SHP77 treated with DMSO at 0.1 percent for 48 hours (cell line): ENCODE results near the gene PPP1R14B.

Experiments
- DNase-seq: peaks from one replicate; lab custom pipeline; 2025; lab: John Stamatoyannopoulos, UW

PPP1R14B gene

GRCh38 chr11:64245797-64246620 lies 734 bp downstream of the PPP1R14B start:
- DNase-seq = no peak

- DNase-seq = no peak
These were observed 1.3 kb downstream of the PPP1R14B start for GRCh38 chr11:64245401-64245796.

GRCh38 chr11:64244966-64245365 lies 1.8 kb downstream of the PPP1R14B start:
- DNase-seq = no peak

GRCh38 chr11:64244107-64244506 lies 2.6 kb downstream of the PPP1R14B start:
- no peak for DNase-seq

- no peak for DNase-seq
These were observed 3.4 kb downstream of the PPP1R14B start for GRCh38 chr11:64243236-64243854.

- no peak for DNase-seq
These were observed 5.0 kb downstream of the PPP1R14B start for GRCh38 chr11:64241491-64242374.

GRCh38 chr11:64241241-64241490 lies 5.6 kb downstream of the PPP1R14B start:
- peak; percentile 85 for DNase-seq

GRCh38 chr11:64240435-64241240 lies 6.1 kb downstream of the PPP1R14B start, which contains the start of gene FKBP2:
Gene FKBP2 (plus strand): TSS chr11:64241095. CDS start chr11:64242388, 1,293 bp downstream.
- peak; percentile 84 for DNase-seq

GRCh38 chr11:64239662-64240434 lies 6.9 kb downstream of the PPP1R14B start:
- DNase-seq = no peak

- no peak for DNase-seq
These were observed 7.7 kb downstream of the PPP1R14B start for GRCh38 chr11:64238999-64239398.

- DNase-seq = no peak
These were observed 8.7 kb downstream of the PPP1R14B start for GRCh38 chr11:64238076-64238475.

GRCh38 chr11:64237484-64237951 lies 9.2 kb downstream of the PPP1R14B start:
- peak; percentile 89 for DNase-seq

GRCh38 chr11:64235437-64236161 lies 11.1 kb downstream of the PPP1R14B start:
- DNase-seq = no peak

GRCh38 chr11:64234647-64235379 lies 11.9 kb downstream of the PPP1R14B start:
- no peak for DNase-seq

GRCh38 chr11:64233913-64234586 lies 12.7 kb downstream of the PPP1R14B start, which contains the start of gene VEGFB:
Gene VEGFB (plus strand): TSS chr11:64234584. CDS start chr11:64234834, 250 bp downstream.
- DNase-seq = no peak

- DNase-seq = no peak
These were observed 13.8 kb downstream of the PPP1R14B start for GRCh38 chr11:64232967-64233315.

- no peak for DNase-seq
These were observed 14.4 kb downstream of the PPP1R14B start for GRCh38 chr11:64232182-64232966.

- DNase-seq = no peak
These were observed 15.2 kb downstream of the PPP1R14B start for GRCh38 chr11:64231546-64231945.
